ENCODE data around the gene CDKN2D.
A peak's percentile ranks its signal among the peaks of the same experiment; 100 is the strongest.
"Not testable (repeated sequence)": the region's sequence is repeated elsewhere in the genome, so short reads cannot be mapped to it uniquely, and the experiment has no call there.

The CDKN2D gene

DNA sequence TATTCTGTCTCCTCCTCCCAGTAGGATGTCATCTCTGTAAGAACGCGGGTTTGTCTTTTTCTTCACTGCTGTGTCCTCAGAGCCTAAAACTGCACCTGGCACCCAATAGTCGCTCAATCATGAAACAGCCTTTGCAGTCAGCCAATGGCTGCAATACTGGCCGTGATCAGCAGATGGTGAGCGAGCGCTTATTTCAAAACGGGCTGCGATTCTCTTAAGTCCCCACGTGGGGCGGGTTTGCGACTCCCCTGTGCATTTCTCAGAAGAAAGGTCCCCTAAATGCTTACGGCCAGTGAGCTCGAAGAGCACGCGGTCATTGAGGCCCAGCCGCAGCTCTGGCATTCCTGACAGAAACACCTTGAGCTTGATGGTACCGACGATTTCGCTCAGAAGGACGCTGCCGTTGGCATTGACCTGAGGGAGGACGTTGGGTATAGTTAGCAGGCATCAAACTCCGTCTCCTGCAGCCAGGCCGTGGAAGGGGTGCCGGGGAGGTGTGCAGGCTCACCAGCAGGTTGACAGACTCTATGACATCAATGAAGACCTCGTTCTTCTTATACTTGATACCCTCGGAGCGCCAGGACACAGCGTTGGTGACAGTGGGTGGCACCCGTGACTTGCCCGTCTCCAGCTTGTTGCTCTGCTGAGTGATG is 12.3 kb upstream of the CDKN2D start:
- TF ChIP-seq, protein P1, sequence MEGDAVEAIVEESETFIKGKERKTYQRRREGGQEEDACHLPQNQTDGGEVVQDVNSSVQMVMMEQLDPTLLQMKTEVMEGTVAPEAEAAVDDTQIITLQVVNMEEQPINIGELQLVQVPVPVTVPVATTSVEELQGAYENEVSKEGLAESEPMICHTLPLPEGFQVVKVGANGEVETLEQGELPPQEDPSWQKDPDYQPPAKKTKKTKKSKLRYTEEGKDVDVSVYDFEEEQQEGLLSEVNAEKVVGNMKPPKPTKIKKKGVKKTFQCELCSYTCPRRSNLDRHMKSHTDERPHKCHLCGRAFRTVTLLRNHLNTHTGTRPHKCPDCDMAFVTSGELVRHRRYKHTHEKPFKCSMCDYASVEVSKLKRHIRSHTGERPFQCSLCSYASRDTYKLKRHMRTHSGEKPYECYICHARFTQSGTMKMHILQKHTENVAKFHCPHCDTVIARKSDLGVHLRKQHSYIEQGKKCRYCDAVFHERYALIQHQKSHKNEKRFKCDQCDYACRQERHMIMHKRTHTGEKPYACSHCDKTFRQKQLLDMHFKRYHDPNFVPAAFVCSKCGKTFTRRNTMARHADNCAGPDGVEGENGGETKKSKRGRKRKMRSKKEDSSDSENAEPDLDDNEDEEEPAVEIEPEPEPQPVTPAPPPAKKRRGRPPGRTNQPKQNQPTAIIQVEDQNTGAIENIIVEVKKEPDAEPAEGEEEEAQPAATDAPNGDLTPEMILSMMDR (conservative IDR thresholded peaks at IDR 0.05; ENCODE audit: low read depth, low read length), result peak; percentile 99
- DNase-seq (ENCODE audit: low read depth), result peak; percentile 70
- no peak overlapping the region for H3K4me3 ChIP-seq (ENCODE audit: low read length)

DNA sequence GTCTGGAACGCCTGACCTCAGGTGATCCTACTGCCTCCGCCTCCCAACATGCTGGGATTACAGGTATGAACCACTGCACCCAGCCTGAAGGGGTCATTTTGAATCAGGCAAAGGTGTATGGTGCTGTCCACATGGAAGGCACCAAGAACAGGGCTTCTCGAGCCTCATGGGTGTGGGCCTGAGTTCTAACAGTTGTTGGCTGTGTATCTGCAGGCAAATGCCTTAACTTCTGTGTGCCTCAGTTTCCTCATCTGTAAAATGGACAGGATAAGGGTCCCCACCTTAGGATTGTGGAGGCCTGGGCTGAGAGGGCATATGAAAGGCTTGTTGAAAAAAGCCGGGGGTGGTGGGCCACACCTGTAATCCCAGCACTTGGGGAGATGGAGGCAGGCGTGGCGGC is 9.2 kb upstream of the CDKN2D start:
- TF ChIP-seq, protein P1 (conservative IDR thresholded peaks at IDR 0.05; ENCODE audit: low read depth, low read length), result no peak
- H3K4me3 ChIP-seq (ENCODE audit: low read length), result no peak overlapping the region
- DNase-seq (ENCODE audit: low read depth), result no peak

DNA sequence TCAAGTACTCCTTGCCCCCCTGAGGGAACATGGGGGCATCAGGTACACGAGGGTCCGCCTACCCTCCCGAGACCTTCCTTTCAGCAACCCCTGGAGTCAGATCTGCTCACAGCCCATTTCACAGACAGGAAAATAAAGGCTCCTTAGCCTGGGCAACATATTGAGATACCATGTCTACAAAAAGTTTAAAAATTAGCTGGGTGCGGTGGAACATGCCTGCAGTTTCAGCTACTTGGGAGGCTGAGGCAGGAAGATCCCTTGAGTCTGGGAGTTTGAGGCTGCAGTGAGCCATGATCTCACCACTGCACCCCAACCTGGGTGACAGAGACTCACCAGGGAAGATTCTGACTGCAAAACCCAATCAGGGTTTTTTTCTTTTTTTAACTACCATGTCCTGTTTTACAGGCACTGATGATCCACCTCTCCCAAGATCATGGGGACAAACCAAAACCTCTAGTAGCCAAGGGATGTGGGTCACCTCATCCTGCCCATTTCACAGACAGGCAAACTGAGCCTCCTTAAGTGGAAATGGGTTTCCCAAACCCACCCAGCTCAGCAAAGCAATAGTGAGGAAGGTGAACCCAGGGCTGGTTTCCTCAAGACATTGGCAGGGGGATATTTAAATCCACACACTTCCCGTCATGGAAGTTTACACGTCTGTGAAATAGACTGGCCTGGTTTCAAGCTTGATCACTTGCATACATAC is 6.4 kb upstream of the CDKN2D start:
- no peak overlapping the region for H3K4me3 ChIP-seq (ENCODE audit: low read length)
- TF ChIP-seq, protein P1 (conservative IDR thresholded peaks at IDR 0.05; ENCODE audit: low read depth, low read length), result no peak
- no peak for DNase-seq (ENCODE audit: low read depth)

DNA sequence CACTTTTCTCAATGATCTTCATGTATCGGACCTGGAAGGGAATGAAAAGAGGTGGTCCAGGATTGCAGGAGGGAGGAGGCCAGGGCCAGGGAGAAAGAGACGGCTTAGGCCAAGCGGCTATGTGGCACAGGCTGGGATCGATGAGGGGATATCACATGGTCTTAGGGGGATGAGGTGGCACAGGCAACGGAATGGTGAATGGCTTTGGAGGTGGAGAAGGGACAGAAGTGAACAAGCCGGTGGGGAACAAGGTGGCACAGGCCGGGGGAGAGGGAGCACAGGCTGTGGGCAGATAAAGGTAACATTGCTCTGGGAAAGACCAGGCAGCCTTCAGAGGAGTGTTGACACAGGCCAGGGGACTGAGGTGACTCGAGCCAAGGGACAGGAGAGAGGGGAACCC is 5.7 kb upstream of the CDKN2D start:
- no peak overlapping the region for H3K4me3 ChIP-seq (ENCODE audit: low read length)
- TF ChIP-seq, protein P1 (conservative IDR thresholded peaks at IDR 0.05; ENCODE audit: low read depth, low read length), result no peak
- no peak for DNase-seq (ENCODE audit: low read depth)

DNA sequence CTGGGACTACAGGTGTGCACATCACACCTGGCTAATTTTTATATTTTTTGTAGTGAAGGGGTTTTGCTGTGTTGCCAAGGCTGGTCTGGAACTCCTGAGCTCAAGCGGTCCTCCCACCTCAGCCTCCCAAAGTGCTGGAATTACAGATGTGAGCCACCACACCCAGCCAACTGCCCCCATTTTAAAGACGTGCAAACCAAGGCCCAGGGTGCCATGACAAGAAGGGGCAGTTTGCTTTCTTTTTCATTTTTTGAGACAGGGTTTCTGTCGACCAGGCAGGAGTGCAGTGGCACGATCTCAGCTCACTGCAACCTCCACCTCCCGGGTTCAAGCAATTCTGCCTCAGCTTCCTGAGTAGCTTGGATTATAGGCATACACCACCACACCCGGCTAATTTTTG is 5.0 kb upstream of the CDKN2D start:
- not testable (repeated sequence) for H3K4me3 ChIP-seq (ENCODE audit: low read length)

DNA sequence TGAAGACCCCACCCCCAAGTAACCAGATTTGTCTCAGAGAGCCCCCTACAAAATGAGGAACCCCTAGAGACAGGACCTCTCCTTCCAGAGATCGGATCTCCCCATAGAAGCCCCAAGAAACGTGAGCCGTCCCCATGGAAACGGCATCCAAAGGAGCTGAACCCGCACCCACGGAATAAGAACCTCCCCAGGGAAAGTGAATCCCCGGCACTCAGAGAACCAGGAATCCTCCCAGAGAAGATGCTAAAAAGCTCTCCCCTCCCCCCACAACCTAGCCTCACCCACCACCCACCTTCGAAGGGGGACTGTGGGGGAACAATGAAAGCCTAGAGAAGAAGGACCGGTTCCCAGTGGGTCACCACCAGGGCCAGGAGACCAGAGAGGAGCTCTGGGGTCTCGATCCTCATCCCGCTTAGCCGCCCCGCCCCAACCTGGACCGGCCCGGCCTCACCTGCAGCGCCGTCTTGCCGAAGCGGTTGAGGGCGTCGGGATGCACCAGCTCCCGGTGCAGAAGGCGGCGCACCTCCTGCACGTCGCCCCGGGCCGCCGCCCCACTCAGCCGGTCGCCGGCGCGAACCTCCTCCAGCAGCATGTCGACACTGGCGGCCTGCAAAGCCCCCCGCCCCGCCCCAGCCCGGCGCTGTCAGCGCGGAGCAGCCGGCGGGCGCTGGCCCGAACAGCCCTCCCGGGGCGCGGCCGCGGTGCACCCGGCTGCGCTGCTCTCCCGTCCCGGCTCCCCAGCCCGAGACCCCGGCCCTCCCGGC is 535 bp downstream of the CDKN2D start:
- peak overlapping the region; percentile 62 for H3K4me3 ChIP-seq (ENCODE audit: low read length)
- no peak for DNase-seq (ENCODE audit: low read depth)
- TF ChIP-seq, protein P1 (conservative IDR thresholded peaks at IDR 0.05; ENCODE audit: low read depth, low read length), result no peak

More for the DNA sequence above, 5.0 kb upstream of the CDKN2D start:
- DNase-seq (ENCODE audit: low read depth), result not testable (repeated sequence)

DNA sequence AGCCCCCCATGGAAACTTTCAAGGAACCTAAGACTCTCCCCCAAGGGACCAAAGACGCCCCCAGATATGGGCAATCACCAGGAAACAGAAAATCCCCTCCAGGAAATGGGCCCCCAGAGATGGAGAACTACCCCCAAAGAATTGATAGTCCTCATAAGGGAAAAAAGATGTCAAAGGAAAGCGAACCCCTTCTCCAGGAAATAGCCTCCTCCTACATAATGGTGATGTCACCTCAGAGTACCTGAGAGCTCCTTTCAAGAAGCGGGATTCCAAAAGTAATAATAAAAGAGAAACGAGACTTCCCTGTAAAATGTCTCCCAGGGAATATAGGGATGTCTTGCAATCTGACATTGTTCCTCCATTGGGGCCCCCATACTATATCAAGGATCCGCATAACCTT is 1.1 kb downstream of the CDKN2D start:
- peak overlapping the region; percentile 62 for H3K4me3 ChIP-seq (ENCODE audit: low read length)
- TF ChIP-seq, protein P1 (conservative IDR thresholded peaks at IDR 0.05; ENCODE audit: low read depth, low read length), result no peak

More for the DNA sequence above, 1.1 kb downstream of the CDKN2D start:
- DNase-seq (ENCODE audit: low read depth), result no peak

Data from retinal pigment epithelial cell (primary cell).